HFF-Myc (cell line): ENCODE results near the gene CIDEB.

Source experiments
- DNase-seq: peaks from one replicate; pipeline ENCODE4 v3.0.0-alpha.2; 2011; ENCODE audit warnings: low read depth; ENCODE audit errors: extremely low read depth
- H3K4me3 ChIP-seq: replicated peaks from 2 replicates; pipeline ENCODE4 v1.5.1; 2011; ENCODE audit warnings: low read depth, mild to moderate bottlenecking, control low read depth, low read length
- CTCF ChIP-seq: IDR thresholded peaks from 2 replicates; pipeline ENCODE4 v1.5.1; 2012; ENCODE audit warnings: mild to moderate bottlenecking, low read depth, low read length, control low read depth; ENCODE audit errors: missing control alignments

CIDEB gene

GRCh38 chr14:24297190-24297964 is 10.4 kb downstream of the CIDEB start:
- H3K4me3 ChIP-seq, result no peak overlapping the region
- TF ChIP-seq CTCF, result peak; percentile 44
- no peak for DNase-seq

- peak; percentile 83 for TF ChIP-seq CTCF
- DNase-seq, result peak; percentile 84
- H3K4me3 ChIP-seq, result no peak overlapping the region
Observed at GRCh38 chr14:24296341-24297157, 11.2 kb downstream of the CIDEB start.

- no peak for DNase-seq
- no peak overlapping the region for H3K4me3 ChIP-seq
- no peak for TF ChIP-seq CTCF
Observed at GRCh38 chr14:24293525-24293924, 14.3 kb downstream of the CIDEB start.

- no peak for TF ChIP-seq CTCF
- no peak for DNase-seq
- no peak overlapping the region for H3K4me3 ChIP-seq
Observed at GRCh38 chr14:24292118-24292807, 15.5 kb downstream of the CIDEB start.

- no peak for TF ChIP-seq CTCF
- H3K4me3 ChIP-seq, result no peak overlapping the region
- DNase-seq, result no peak
Observed at GRCh38 chr14:24291446-24292117, 16.2 kb downstream of the CIDEB start.

- no peak for DNase-seq
- TF ChIP-seq CTCF, result no peak
- no peak overlapping the region for H3K4me3 ChIP-seq
Observed at GRCh38 chr14:24290746-24291145, 17.0 kb downstream of the CIDEB start.
